GM21723 (cell line): Measurements from ENCODE around the gene SYT14.
"Not testable (repeated sequence)": the region's sequence is repeated elsewhere in the genome, so short reads cannot be mapped to it uniquely, and the experiment has no call there.

Experiments
- ATAC-seq: cut with Tn5 transposase; IDR thresholded peaks from one replicate; pipeline ENCODE4 v1.9.1; 2021; ENCODE audit warnings: mild to moderate bottlenecking, moderate library complexity; ENCODE audit not compliant: unreplicated experiment

The SYT14 gene

DNA sequence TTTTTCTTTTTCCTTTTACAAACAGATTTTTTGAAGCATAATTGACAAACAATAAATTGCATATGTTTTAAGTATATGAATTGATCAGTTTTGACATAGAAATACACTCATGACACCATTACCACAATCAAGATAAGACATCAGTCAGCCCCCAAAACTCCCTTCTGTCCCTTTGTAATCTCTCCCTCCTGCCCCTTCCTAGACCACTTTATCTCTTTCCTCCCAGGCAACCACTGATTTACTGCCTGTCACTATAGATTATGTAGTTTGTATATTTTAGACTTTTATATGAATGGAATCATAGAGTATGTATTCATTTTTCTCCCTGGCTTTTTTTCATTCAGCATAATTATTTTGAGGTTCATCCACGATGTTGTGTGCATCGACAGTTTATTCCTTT, 6.9 kb upstream of the SYT14 start:
- ATAC-seq, result no peak

DNA sequence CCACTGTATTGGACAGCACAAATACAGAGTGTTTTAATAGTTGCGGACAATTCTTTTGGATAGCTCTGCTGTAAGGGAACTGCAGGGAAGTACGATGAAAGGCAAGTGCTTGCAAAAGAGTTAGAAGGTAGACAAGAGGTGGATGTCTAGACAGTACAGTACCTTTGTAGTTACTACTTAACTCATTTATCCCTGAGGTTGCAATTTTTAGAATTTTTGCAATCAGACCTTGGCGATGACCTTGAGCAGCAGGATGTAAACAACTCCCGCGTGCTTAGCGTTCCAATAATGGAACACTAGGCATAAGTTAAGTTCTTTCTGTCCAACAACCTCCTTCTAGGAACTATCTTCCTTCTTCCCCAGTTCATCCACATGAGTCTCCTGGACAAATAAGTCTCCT, 1.9 kb upstream of the SYT14 start:
- no peak for ATAC-seq

DNA sequence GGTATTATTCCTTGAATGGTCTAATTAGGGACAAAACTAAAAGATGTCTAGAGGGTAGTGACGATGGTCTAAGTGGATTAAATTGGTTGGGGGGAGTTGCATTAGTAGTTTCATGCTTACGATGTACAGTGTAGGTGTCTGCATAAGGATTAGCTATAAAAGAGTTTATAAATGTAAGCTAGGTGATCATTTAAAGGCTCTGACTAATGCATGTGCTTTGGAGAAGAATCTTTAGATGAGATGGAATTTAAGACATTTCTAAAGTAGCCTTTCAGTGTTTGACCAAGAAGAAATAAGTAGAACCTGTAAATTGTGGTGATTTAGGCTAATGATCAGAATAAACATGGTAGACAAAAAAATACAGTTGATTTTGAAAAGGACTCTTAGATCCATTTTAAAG, 7.4 kb downstream of the SYT14 start:
- ATAC-seq, result no peak

- no peak for ATAC-seq
These were observed 10.1 kb downstream of the SYT14 start for GRCh38 chr1:209948155-209948554.

DNA sequence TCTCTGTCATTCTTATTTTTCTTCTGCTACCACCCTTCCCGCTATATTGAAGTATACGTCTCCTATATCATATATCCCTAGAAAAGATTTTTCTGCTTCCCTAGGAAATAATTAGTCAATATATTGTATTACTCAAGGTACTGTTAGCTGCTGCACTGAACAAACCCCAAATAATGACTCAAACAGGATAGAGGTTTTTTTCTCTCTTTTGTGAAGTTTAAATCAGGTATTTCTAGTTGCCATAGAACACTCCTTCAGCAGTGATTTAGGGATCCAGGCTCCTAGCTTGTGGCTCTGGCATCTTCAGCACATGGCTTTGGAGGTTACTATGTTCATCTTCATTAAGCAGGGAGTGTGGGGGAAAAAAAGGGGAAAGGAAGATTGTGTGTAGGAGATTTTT, 18.1 kb downstream of the SYT14 start:
- no peak for ATAC-seq

DNA sequence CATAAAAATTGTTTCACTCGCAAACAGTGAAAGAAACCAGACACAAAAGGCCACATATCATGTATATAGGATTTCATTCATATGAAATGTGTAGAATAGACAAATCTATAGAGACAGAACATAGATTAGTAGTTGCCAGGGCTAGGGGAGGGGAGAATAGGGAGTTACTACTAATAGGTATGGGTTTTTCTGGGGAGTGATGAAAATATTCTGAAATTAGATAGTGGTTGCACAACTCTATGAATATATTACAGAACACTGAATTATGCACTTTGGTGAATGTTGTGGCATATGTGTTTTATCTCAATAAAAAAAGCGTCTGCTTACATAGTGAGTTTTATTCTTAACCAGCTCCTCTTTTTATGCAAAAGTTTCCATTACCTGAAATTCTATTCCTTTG, 21.6 kb downstream of the SYT14 start:
- no peak for ATAC-seq

DNA sequence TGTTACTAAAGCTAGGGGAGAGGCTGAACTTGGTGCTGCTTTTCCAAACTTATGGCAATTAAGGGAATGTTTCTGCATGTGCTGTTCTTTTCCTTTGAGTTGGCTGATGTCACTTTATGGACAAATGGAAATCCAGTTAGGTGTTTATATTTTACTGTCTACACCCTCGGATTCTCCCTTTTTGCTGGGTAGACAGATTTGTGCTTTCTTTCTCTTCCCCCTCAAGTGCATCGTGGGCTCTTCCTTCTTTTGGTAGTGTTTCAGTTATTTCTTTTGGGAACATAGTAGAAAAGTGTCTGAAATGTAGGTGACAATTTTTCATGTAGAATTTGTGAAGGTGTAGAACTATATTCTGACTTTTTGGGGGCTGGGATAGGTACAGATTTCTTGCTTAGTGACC, 22.9 kb downstream of the SYT14 start:
- no peak for ATAC-seq

GRCh38 chr1:209962388-209962787, 24.4 kb downstream of the SYT14 start:
- no peak for ATAC-seq

DNA sequence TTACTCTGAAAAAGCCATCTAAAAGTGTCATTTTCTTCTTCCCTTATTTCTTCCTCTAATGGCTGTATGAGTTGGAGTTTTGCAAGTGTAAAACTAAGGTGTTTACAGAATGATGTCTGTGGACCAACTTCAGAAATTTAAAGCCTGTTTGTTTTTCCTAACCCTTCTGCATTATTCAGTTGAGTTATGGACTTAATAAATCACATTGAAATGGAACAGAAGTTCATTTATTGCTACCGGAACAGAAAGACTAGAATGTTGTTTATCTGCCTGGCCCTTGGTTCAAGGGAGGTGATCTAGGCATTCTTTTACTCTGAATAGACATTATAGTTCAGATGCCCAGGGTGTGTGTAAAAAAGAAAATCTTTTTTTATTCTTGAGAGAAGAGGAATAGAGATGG, 24.8 kb downstream of the SYT14 start:
- no peak for ATAC-seq

GRCh38 chr1:209965996-209966395, 28.0 kb downstream of the SYT14 start:
- no peak for ATAC-seq

GRCh38 chr1:209978721-209979120, 40.7 kb downstream of the SYT14 start:
- not testable (repeated sequence) for ATAC-seq

GRCh38 chr1:209983953-209984352, 45.9 kb downstream of the SYT14 start:
- ATAC-seq, result no peak

GRCh38 chr1:209985002-209985401, 47.0 kb downstream of the SYT14 start:
- no peak for ATAC-seq

DNA sequence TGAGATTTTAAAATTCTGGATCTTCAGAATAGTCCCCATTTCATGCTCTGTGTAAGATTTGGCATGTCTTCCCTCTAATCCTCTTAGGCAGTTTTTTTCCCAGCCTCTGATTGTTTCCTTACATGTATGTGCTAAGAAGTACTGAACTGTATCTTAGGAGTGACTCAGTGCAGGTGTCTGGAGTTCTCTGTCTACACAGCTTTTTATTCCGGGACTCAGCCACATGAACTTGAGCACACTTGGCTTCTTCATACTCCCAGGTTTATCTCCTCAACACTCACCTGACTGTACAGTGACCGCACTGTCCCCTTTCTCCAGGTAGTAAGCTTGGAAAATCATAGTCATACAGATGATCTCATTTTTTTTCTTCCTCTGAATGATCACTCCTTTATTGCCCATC, 50.7 kb downstream of the SYT14 start:
- ATAC-seq, result no peak

DNA sequence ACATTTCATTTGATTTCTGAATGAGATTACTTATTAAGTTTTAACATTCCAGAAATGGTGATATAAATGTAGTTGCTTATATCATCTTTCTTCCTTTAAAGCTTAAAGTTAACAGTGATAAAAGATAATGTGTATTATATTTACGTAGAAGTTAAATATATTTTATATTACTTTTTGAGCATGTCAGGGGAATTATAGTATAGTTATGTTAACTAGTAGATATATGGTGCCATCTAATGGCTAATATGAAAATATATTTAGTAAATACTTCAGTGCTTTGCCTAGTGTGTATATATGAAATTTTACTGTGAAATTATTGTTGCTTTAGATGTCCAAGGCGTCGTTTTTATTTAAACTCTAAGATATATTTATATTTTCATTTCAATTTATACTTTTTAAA, 51.5 kb downstream of the SYT14 start:
- no peak for ATAC-seq

DNA sequence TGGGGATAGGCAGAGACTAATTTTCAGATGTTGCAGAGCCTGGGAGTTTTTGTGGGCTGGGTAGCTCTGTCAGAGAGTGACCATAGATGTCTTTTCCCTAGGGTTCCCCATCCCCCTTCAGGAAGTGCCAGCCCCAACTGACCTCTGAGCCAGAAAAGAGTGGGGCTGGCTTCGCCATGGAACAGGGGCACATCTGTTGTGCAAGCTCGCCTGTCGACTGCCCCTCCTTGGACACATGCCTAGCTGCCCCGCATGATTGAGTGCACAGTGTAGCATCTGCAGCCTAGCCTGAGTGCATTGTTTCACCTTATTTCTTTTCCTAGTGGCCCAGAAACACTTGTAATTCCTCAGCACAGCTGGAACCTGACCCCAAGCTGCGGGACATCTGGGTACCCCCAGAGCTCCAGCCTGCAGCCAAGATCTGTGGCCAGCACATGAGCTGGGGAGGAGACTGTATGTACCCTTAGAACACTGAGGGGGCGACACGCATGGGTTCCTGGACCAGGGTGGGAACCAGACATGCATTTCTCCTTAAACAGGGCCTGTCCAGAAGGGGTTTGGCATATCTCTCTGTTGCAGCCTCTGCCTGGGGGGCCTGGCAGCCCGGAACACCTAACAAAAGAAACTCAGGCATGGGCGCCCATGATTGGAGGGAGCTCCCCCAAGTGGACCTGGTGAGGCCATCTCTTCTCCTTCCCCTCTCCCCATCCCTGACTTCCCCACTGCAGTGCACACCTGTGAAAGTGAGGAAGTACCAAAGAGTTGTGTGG, 55.2 kb downstream of the SYT14 start:
- ATAC-seq, result no peak

DNA sequence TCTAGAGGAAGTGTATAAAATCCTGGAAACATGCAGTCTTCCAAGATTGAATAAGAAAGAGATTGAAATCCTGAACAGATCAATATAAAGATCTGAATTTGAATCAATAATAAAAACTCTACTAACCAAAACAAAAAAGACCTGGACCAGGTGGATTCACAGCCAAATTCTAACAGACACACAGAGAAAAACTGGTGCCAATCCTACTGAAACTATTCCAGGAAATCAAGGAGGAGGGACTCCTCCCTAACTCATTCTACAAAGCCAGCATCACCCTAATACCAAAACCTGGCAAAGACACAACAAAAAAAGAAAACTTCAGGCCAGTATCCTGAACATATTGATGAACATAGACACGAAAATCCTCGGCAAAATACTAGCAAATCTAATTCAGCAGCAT, 58.3 kb downstream of the SYT14 start:
- ATAC-seq, result no peak

DNA sequence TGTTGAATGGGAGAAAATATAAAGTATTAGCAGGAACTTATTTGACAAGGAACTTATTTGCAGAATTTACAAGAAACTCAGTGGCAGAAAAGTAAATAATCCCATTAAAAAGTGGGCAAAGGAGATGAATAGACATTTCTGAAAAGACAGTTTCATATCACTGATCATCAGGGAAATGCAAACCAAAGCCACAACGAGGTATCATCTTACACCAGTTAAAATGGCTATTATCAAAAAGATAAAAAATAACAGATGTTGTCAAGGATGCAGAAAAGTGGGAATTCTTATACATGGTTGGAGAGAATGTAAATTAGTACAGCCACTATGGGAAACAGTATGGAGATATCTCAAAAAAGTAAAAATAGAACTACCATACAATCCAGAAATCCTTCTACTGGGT, 61.0 kb downstream of the SYT14 start:
- ATAC-seq, result no peak

DNA sequence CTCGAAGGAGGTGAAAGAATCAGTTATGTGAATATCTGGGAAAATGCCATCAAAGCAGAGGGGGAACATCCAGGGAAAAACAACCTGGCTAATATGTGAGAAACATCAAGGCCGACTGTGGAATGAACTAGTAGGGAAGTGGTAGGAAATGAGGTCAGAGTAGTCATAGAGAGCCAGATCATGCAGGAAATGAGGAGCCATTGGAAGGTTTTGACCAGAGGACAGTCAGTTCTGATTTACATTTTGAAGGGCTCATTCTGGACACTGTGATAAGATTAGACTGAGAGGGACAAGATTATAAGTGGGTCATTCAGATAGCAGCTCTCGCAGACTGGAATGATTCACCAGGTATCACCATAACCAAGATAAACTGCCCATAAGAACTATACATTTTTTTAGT, 63.7 kb downstream of the SYT14 start:
- ATAC-seq, result no peak

GRCh38 chr1:210003501-210003900, 65.5 kb downstream of the SYT14 start:
- ATAC-seq, result no peak

DNA sequence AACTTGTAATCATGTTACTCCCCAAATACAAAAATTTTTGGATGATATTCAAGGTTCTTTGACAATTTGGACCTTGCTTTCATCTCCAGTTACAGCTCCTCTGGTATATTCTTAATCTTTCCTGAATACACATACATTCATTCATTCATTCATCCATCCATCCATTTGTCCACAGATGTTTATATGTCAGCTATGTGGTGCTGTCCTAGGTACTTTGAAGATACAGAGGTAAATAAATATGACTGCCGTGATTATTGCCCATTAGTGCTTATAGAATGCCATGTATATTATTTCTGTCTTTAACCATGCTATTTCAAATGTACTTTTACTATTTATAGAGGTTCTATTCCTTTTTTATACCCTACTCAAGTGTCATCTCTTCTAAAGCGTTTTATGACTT, 72.1 kb downstream of the SYT14 start:
- no peak for ATAC-seq

DNA sequence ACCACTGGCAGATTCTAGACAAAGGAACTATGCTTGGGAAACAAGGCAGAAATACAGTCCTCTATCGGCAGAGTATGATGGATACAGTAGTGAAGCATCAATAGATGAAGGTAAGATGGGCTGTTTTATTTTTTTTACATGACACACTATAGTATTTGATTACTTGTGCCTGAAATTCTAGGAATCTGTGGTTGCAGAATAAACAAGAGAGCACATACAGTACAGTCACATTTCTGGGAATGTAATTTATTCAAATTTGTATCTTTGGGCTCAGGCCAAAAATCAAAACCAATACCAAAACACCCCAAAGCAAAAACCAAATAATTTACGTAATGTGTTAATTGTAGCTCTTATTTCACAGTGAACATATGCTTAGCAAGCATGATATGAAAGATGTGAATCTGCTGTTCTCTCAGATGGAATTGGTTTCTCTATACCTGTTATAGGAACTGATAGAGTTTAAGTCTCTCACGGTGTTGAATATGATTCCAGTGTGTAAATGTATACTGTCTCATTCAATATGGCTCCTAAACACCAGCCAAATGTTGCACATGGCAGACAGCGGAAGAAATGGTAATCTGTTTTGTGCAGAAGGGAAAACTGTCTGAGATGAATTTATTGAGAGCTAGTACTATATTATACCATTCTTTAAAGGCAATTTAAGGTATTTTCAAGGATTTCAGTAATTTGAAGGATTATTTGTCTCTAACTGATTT, 83.3 kb downstream of the SYT14 start:
- ATAC-seq, result no peak

- no peak for ATAC-seq
These were observed 84.0 kb downstream of the SYT14 start for GRCh38 chr1:210022044-210022443.
